Activated CD4-positive, alpha-beta T cell treated with anti-CD3 and anti-CD28 coated beads, Interleukin-2, amount 10 ng/mL, durations not matched to agents 24 days and 14 days (primary cell): ENCODE data around the gene USP17L12. TPM values are rescaled to one million over a fixed set of nuclear protein-coding genes. Genes with fewer than 3 reads are reported as not detected.
A peak's percentile ranks its signal among the peaks of the same experiment; 100 is the strongest.
"Not testable (repeated sequence)": the region's sequence is repeated elsewhere in the genome, so short reads cannot be mapped to it uniquely, and the experiment has no call there.

ENCODE experiments used
- DNase-seq: peaks from one replicate; pipeline ENCODE4 v3.0.0; 2022
- H3K27ac Mint-ChIP-seq: one replicate; pipeline ENCODE4 v1.8.0; 2022; ENCODE audit warnings: mild to moderate bottlenecking, mixed read lengths
- H3K27me3 Mint-ChIP-seq: one replicate; pipeline ENCODE4 v1.8.0; 2022; ENCODE audit warnings: mixed read lengths
- H3K36me3 Mint-ChIP-seq: one replicate; pipeline ENCODE4 v1.8.0; 2022; ENCODE audit warnings: low read depth, mild to moderate bottlenecking, mixed read lengths
- H3K4me1 Mint-ChIP-seq: one replicate; pipeline ENCODE4 v1.8.0; 2021; ENCODE audit warnings: mixed read lengths
- H3K4me3 Mint-ChIP-seq: one replicate; pipeline ENCODE4 v1.8.0; 2022; ENCODE audit warnings: mild to moderate bottlenecking, moderate library complexity, mixed read lengths
- H3K9me3 Mint-ChIP-seq: one replicate; pipeline ENCODE4 v1.8.0; 2021; ENCODE audit warnings: mixed read lengths
- intact Hi-C: fragments of 100-400 bp; cut with micrococcal nuclease; formaldehyde crosslinking; loops from one replicate; pipeline ENCODE4 v1.15.1; 2023
- total RNA-seq: library from RNA; stranded (reverse); gene quantifications from 2 replicates; pipeline ENCODE4 v1.2.3, GENCODE V29; 2022

The USP17L12 gene
- total RNA-seq = not detected in 2 replicates

- intact Hi-C loops, H3K27me3 Mint-ChIP-seq, H3K4me3 Mint-ChIP-seq, H3K27ac Mint-ChIP-seq, H3K36me3 Mint-ChIP-seq, DNase-seq, H3K9me3 Mint-ChIP-seq, H3K4me1 Mint-ChIP-seq: not testable (repeated sequence)
Observed at GRCh38 chr4:9219852-9220251, at the start of gene USP17L12. Gene USP17L12 (plus strand): TSS chr4:9220152. CDS start chr4:9220152, 0 bp downstream.

- H3K27ac Mint-ChIP-seq, H3K4me3 Mint-ChIP-seq, intact Hi-C loops, DNase-seq, H3K36me3 Mint-ChIP-seq, H3K27me3 Mint-ChIP-seq, H3K9me3 Mint-ChIP-seq, H3K4me1 Mint-ChIP-seq: not testable (repeated sequence)
Observed at GRCh38 chr4:9210357-9210756, 9.6 kb upstream of the USP17L12 start, which contains the start of gene USP17L10. Gene USP17L10 (plus strand): TSS chr4:9210657. CDS start chr4:9210657, 0 bp downstream.

- H3K4me1 Mint-ChIP-seq, H3K27ac Mint-ChIP-seq, H3K36me3 Mint-ChIP-seq, H3K27me3 Mint-ChIP-seq, H3K9me3 Mint-ChIP-seq, intact Hi-C loops, H3K4me3 Mint-ChIP-seq: not testable (repeated sequence)
- DNase-seq = peak; percentile 50
Observed at GRCh38 chr4:9214701-9215100, 5.3 kb upstream of the USP17L12 start.

- H3K4me1 Mint-ChIP-seq, intact Hi-C loops, H3K27me3 Mint-ChIP-seq, H3K27ac Mint-ChIP-seq, DNase-seq, H3K9me3 Mint-ChIP-seq, H3K4me3 Mint-ChIP-seq, H3K36me3 Mint-ChIP-seq: not testable (repeated sequence)
Observed at GRCh38 chr4:9215105-9215504, 4.8 kb upstream of the USP17L12 start, which contains the start of gene USP17L11. Gene USP17L11 (plus strand): TSS chr4:9215405. CDS start chr4:9215405, 0 bp downstream.

GRCh38 chr4:9224596-9224995, 4.6 kb downstream of the USP17L12 start, which contains the start of gene USP17L13:
Gene USP17L13 (plus strand): TSS chr4:9224896. CDS start chr4:9224896, 0 bp downstream.
- H3K4me1 Mint-ChIP-seq, H3K36me3 Mint-ChIP-seq, H3K27ac Mint-ChIP-seq, DNase-seq, H3K27me3 Mint-ChIP-seq, H3K4me3 Mint-ChIP-seq, H3K9me3 Mint-ChIP-seq, intact Hi-C loops: not testable (repeated sequence)

GRCh38 chr4:9230249-9230648, 10.3 kb downstream of the USP17L12 start:
- intact Hi-C loops, H3K9me3 Mint-ChIP-seq: not testable (repeated sequence)
- peak; percentile 49 for DNase-seq

GRCh38 chr4:9234085-9234484, 14.1 kb downstream of the USP17L12 start, which contains the start of gene USP17L15:
Gene USP17L15 (plus strand): TSS chr4:9234385. CDS start chr4:9234385, 0 bp downstream.
- H3K4me1 Mint-ChIP-seq, H3K9me3 Mint-ChIP-seq, H3K27ac Mint-ChIP-seq, H3K36me3 Mint-ChIP-seq, DNase-seq, intact Hi-C loops, H3K27me3 Mint-ChIP-seq, H3K4me3 Mint-ChIP-seq: not testable (repeated sequence)

More at GRCh38 chr4:9230249-9230648, 10.3 kb downstream of the USP17L12 start:
- H3K36me3 Mint-ChIP-seq, H3K27me3 Mint-ChIP-seq, H3K4me3 Mint-ChIP-seq, H3K4me1 Mint-ChIP-seq, H3K27ac Mint-ChIP-seq: not testable (repeated sequence)

GRCh38 chr4:9238461-9238860, 18.5 kb downstream of the USP17L12 start:
- H3K36me3 Mint-ChIP-seq, DNase-seq, H3K4me1 Mint-ChIP-seq, H3K27ac Mint-ChIP-seq, intact Hi-C loops, H3K9me3 Mint-ChIP-seq, H3K4me3 Mint-ChIP-seq, H3K27me3 Mint-ChIP-seq: not testable (repeated sequence)

GRCh38 chr4:9243579-9243978, 23.6 kb downstream of the USP17L12 start, which contains the start of gene USP17L17:
Gene USP17L17 (plus strand): TSS chr4:9243879. CDS start chr4:9243879, 0 bp downstream.
- H3K9me3 Mint-ChIP-seq, H3K4me3 Mint-ChIP-seq, H3K4me1 Mint-ChIP-seq, H3K36me3 Mint-ChIP-seq, H3K27ac Mint-ChIP-seq, H3K27me3 Mint-ChIP-seq, intact Hi-C loops: not testable (repeated sequence)
- DNase-seq = peak; percentile 14

GRCh38 chr4:9247953-9248680, 28.2 kb downstream of the USP17L12 start, which contains the start of gene USP17L18:
Gene USP17L18 (plus strand): TSS chr4:9248630. CDS start chr4:9248630, 0 bp downstream.
- H3K27ac Mint-ChIP-seq, intact Hi-C loops, H3K27me3 Mint-ChIP-seq, H3K9me3 Mint-ChIP-seq, H3K4me3 Mint-ChIP-seq, H3K36me3 Mint-ChIP-seq, H3K4me1 Mint-ChIP-seq: not testable (repeated sequence)
- DNase-seq = peak; percentile 54

- H3K27me3 Mint-ChIP-seq, H3K36me3 Mint-ChIP-seq, DNase-seq, H3K4me3 Mint-ChIP-seq, H3K9me3 Mint-ChIP-seq, H3K27ac Mint-ChIP-seq, H3K4me1 Mint-ChIP-seq, intact Hi-C loops: not testable (repeated sequence)
Observed at GRCh38 chr4:9253078-9253477, 33.1 kb downstream of the USP17L12 start, which contains the start of gene USP17L19. Gene USP17L19 (plus strand): TSS chr4:9253378. CDS start chr4:9253378, 0 bp downstream.

GRCh38 chr4:9257824-9258223, 37.9 kb downstream of the USP17L12 start, which contains the start of gene USP17L20:
Gene USP17L20 (plus strand): TSS chr4:9258124. CDS start chr4:9258124, 0 bp downstream.
- DNase-seq, H3K27ac Mint-ChIP-seq, H3K36me3 Mint-ChIP-seq, H3K9me3 Mint-ChIP-seq, H3K4me3 Mint-ChIP-seq, intact Hi-C loops, H3K27me3 Mint-ChIP-seq, H3K4me1 Mint-ChIP-seq: not testable (repeated sequence)

GRCh38 chr4:9262572-9262971, 42.6 kb downstream of the USP17L12 start, which contains the start of gene USP17L21:
Gene USP17L21 (plus strand): TSS chr4:9262872. CDS start chr4:9262872, 0 bp downstream.
- H3K36me3 Mint-ChIP-seq, H3K4me3 Mint-ChIP-seq, H3K27ac Mint-ChIP-seq, H3K4me1 Mint-ChIP-seq, H3K27me3 Mint-ChIP-seq, H3K9me3 Mint-ChIP-seq, intact Hi-C loops, DNase-seq: not testable (repeated sequence)

- DNase-seq, H3K9me3 Mint-ChIP-seq, H3K27me3 Mint-ChIP-seq, intact Hi-C loops, H3K4me3 Mint-ChIP-seq, H3K36me3 Mint-ChIP-seq, H3K27ac Mint-ChIP-seq, H3K4me1 Mint-ChIP-seq: not testable (repeated sequence)
Observed at GRCh38 chr4:9267319-9267718, 47.4 kb downstream of the USP17L12 start, which contains the start of gene USP17L22. Gene USP17L22 (plus strand): TSS chr4:9267619. CDS start chr4:9267619, 0 bp downstream.
